H1 (cell line): ENCODE data around the gene LIN37. TPM values are rescaled to one million over a fixed set of nuclear protein-coding genes. Genes with fewer than 3 reads are reported as not detected.

Source experiments
- CTCF ChIA-PET: fragments of 300-600 bp; sonication (Branson Sonifier 250); formaldehyde crosslinking; loops from one replicate; lab custom pipeline; 2021; ENCODE audit not compliant: partially characterized antibody; lab: Charles Lee
- POLR2A ChIA-PET: fragments of 300-600 bp; sonication (Branson Sonifier 250); formaldehyde crosslinking; loops from one replicate; lab custom pipeline; 2021; ENCODE audit warnings: inconsistent platforms; ENCODE audit not compliant: partially characterized antibody; lab: Charles Lee
- DNase-seq, 2 experiments: peaks; one replicate each; pipeline versions ENCODE4 v3.0.0 to v3.0.0-alpha.2; 2010 to 2022; ENCODE audit warnings: low spot score in 2 of 2, low read depth in 1 of 2, mixed read lengths in 1 of 2
- FAIRE-seq: peaks from 2 replicates; lab custom pipeline; 2011; peaks lifted over from hg19 to GRCh38; lab: Jason Lieb, UNC
- H2AFZ ChIP-seq: 2 replicates; pipeline ENCODE4 v1.8.1; 2012; ENCODE audit warnings: low read length, inconsistent platforms
- H2AK5ac ChIP-seq: 2 replicates; pipeline ENCODE4 v1.6.1; 2013; ENCODE audit warnings: low read depth, low read length
- H2BK120ac ChIP-seq: replicated peaks from 2 replicates; pipeline ENCODE3; 2013; ENCODE audit warnings: low read depth, low read length, inconsistent platforms
- H2BK12ac ChIP-seq: 2 replicates; pipeline ENCODE4 v1.6.1; 2013; ENCODE audit warnings: low read depth, low read length
- H2BK15ac ChIP-seq: 2 replicates; pipeline ENCODE4 v1.6.1; 2013; ENCODE audit warnings: low read length
- H2BK20ac ChIP-seq: 2 replicates; pipeline ENCODE4 v1.6.1; 2013; ENCODE audit warnings: low read length
- H2BK5ac ChIP-seq: 2 replicates; pipeline ENCODE4 v1.6.1; 2013; ENCODE audit warnings: low read depth, low read length
- H3K14ac ChIP-seq: 2 replicates; pipeline ENCODE4 v1.6.1; 2013; ENCODE audit warnings: inconsistent platforms; ENCODE audit not compliant: insufficient read length
- H3K18ac ChIP-seq: 2 replicates; pipeline ENCODE4 v1.6.1; 2013; ENCODE audit warnings: low read length; ENCODE audit errors: extremely low read depth
- H3K23ac ChIP-seq: 2 replicates; pipeline ENCODE4 v1.6.1; 2013; ENCODE audit warnings: inconsistent platforms; ENCODE audit not compliant: insufficient read length
- H3K23me2 ChIP-seq: 2 replicates; pipeline ENCODE4 v1.6.1; 2013; ENCODE audit warnings: low read depth, low read length
- H3K27ac ChIP-seq: 2 replicates; pipeline ENCODE4 v1.6.1; 2011; ENCODE audit warnings: low read depth, low read length, inconsistent platforms
- H3K27me3 ChIP-seq, 4 experiments: replicated peaks in 1 of 4; 1 replicate in 1 of 4; 2 replicates in 3 of 4; pipeline versions ENCODE4 v1.6.1 to v1.8.1; 2011 to 2013; ENCODE audit warnings: low read length in 3 of 4, mild to moderate bottlenecking in 3 of 4, inconsistent platforms in 2 of 4, mixed read lengths in 2 of 4, moderate library complexity in 1 of 4; ENCODE audit not compliant: control insufficient read depth in 3 of 4, insufficient read depth in 3 of 4; ENCODE audit errors: extremely low read depth in 1 of 4
- H3K36me3 ChIP-seq, 4 experiments: 2 replicates each; pipeline versions ENCODE4 v1.6.1 to v1.8.1; 2011 to 2013; ENCODE audit warnings: mild to moderate bottlenecking in 4 of 4, low read length in 3 of 4, moderate library complexity in 2 of 4, control low read depth in 1 of 4, inconsistent platforms in 1 of 4; ENCODE audit not compliant: insufficient read depth in 4 of 4, control insufficient read depth in 2 of 4
- H3K4ac ChIP-seq: replicated peaks from 2 replicates; pipeline ENCODE3; 2013; ENCODE audit warnings: low read length, low read depth, mixed read lengths, inconsistent platforms; ENCODE audit not compliant: insufficient read length
- H3K4me1 ChIP-seq, 4 experiments: replicated peaks in 1 of 4; 1 replicate in 1 of 4; 2 replicates in 3 of 4; pipeline versions ENCODE4 v1.6.1 to v1.8.1; 2011 to 2013; ENCODE audit warnings: low read length in 3 of 4, inconsistent platforms in 2 of 4, mixed read lengths in 1 of 4; ENCODE audit not compliant: insufficient read depth in 4 of 4, control insufficient read depth in 3 of 4
- H3K4me2 ChIP-seq, 2 experiments: 2 replicates each; pipeline versions ENCODE4 v1.6.1 to v1.8.1; 2011 to 2013; ENCODE audit warnings: low read depth in 2 of 2, low read length in 2 of 2, control low read depth in 1 of 2, inconsistent platforms in 1 of 2, mild to moderate bottlenecking in 1 of 2; ENCODE audit not compliant: insufficient read depth in 1 of 2
- H3K4me3 ChIP-seq, 4 experiments: fragments of 200-600, 300-600 bp in 1 of 4; sonication (generic), shearing (Covaris generic), sonication (Bioruptor Twin) in 1 of 4; 2 replicates each; pipeline versions ENCODE4 v1.5.1 to v1.8.1; 2011 to 2016; ENCODE audit warnings: low read length in 4 of 4, low read depth in 3 of 4, control low read depth in 2 of 4, inconsistent platforms in 2 of 4, mild to moderate bottlenecking in 2 of 4, mixed read lengths in 1 of 4, moderate library complexity in 1 of 4; ENCODE audit not compliant: insufficient read depth in 2 of 4; ENCODE audit errors: extremely low read depth in 1 of 4
- H3K56ac ChIP-seq: replicated peaks from 2 replicates; pipeline ENCODE3; 2013; ENCODE audit warnings: low read depth, mild to moderate bottlenecking, mixed read lengths, low read length, inconsistent platforms; ENCODE audit not compliant: insufficient read length
- H3K79me1 ChIP-seq: 2 replicates; pipeline ENCODE4 v1.6.1; 2013; ENCODE audit warnings: low read depth, low read length, control low read depth
- H3K79me2 ChIP-seq, 2 experiments: 2 replicates each; pipeline versions ENCODE4 v1.6.1 to v1.8.1; 2012 to 2013; ENCODE audit warnings: low read length in 2 of 2, mild to moderate bottlenecking in 2 of 2, inconsistent platforms in 1 of 2; ENCODE audit not compliant: insufficient read depth in 2 of 2, control insufficient read depth in 1 of 2
- H3K9ac ChIP-seq, 4 experiments: replicated peaks in 1 of 4; 1 replicate in 1 of 4; 2 replicates in 3 of 4; pipeline versions ENCODE4 v1.6.1 to v1.8.1; 2011 to 2013; ENCODE audit warnings: low read depth in 3 of 4, low read length in 3 of 4, control low read depth in 2 of 4, mild to moderate bottlenecking in 2 of 4, moderate library complexity in 2 of 4, inconsistent platforms in 1 of 4; ENCODE audit errors: extremely low read depth in 1 of 4
- H3K9me3 ChIP-seq, 2 experiments: 2 replicates each; pipeline versions ENCODE4 v1.6.1 to v1.8.1; 2012 to 2013; ENCODE audit warnings: mild to moderate bottlenecking in 2 of 2, moderate library complexity in 2 of 2, control low read depth in 1 of 2, inconsistent platforms in 1 of 2, low read depth in 1 of 2, low read length in 1 of 2, mixed read lengths in 1 of 2; ENCODE audit not compliant: insufficient read depth in 2 of 2
- H4K20me1 ChIP-seq, 2 experiments: replicated peaks in 1 of 2; 2 replicates each; pipeline versions ENCODE3 to v1.8.1; 2011 to 2013; ENCODE audit warnings: inconsistent platforms in 2 of 2, low read length in 2 of 2, mild to moderate bottlenecking in 1 of 2; ENCODE audit not compliant: insufficient read depth in 2 of 2, control insufficient read depth in 1 of 2
- H4K5ac ChIP-seq: 2 replicates; pipeline ENCODE4 v1.6.1; 2013; ENCODE audit warnings: low read length, low read depth, mixed read lengths, inconsistent platforms; ENCODE audit not compliant: insufficient read length
- H4K8ac ChIP-seq: 2 replicates; pipeline ENCODE4 v1.8.0; 2013; ENCODE audit warnings: mild to moderate bottlenecking, moderate library complexity, low read length, inconsistent platforms; ENCODE audit not compliant: insufficient read depth; ENCODE audit errors: extremely low read depth
- H4K91ac ChIP-seq: replicated peaks from 2 replicates; pipeline ENCODE3; 2013; ENCODE audit warnings: low read length, mixed read lengths, inconsistent platforms; ENCODE audit not compliant: insufficient read length
- ASH2L ChIP-seq: fragments of 200-600, 300-600 bp; sonication (generic); IDR thresholded peaks from one replicate; pipeline ENCODE4 v1.7.1; 2017; ENCODE audit warnings: low read length
- ATF2 ChIP-seq: IDR thresholded peaks from 2 replicates; pipeline ENCODE4 v1.6.1; 2012; ENCODE audit warnings: low read length, inconsistent platforms
- CEBPB ChIP-seq: IDR thresholded peaks from 2 replicates; pipeline ENCODE4 v1.6.1; 2012; ENCODE audit warnings: low read depth, low read length
- EGR1 ChIP-seq: IDR thresholded peaks from 2 replicates; pipeline ENCODE4 v1.6.1; 2011; ENCODE audit warnings: low read depth, low read length, borderline replicate concordance
- FOSL1 ChIP-seq: IDR thresholded peaks from 2 replicates; pipeline ENCODE4 v1.6.1; 2011; ENCODE audit warnings: mild to moderate bottlenecking, low read depth, low read length, moderate library complexity; ENCODE audit not compliant: insufficient read depth
- MAX ChIP-seq: IDR thresholded peaks from 2 replicates; pipeline ENCODE4 v1.6.1; 2012; ENCODE audit warnings: inconsistent platforms
- PHF8 ChIP-seq: fragments of 200-600 bp; sonication (generic); conservative IDR thresholded peaks from 2 replicates; pipeline ENCODE4 v1.7.1; 2012; ENCODE audit warnings: low read depth, mild to moderate bottlenecking, inconsistent platforms, low read length, moderate library complexity
- SUZ12 ChIP-seq: fragments of 200-600 bp; sonication (generic); IDR thresholded peaks from 2 replicates; pipeline ENCODE4 v1.6.1; 2012; ENCODE audit warnings: mild to moderate bottlenecking, inconsistent platforms, low read length, moderate library complexity, mixed read lengths
- TAF1 ChIP-seq: IDR thresholded peaks from 2 replicates; pipeline ENCODE4 v1.6.1; 2011; ENCODE audit warnings: mild to moderate bottlenecking, low read depth, low read length
- TEAD4 ChIP-seq: IDR thresholded peaks from 2 replicates; pipeline ENCODE4 v1.6.1; 2012; ENCODE audit warnings: low read depth, low read length, inconsistent platforms, mixed read lengths
- USF2 ChIP-seq: IDR thresholded peaks from 2 replicates; pipeline ENCODE4 v1.6.1; 2011; ENCODE audit warnings: low read length, improper control_type of control experiment
- WGBS, 2 experiments: shearing (Covaris generic) in 1 of 2; methylation state at CpG; one replicate each; pipeline versions ENCODE4 v1.1.6 to v1.1.7; 2013 to 2015; ENCODE audit warnings: low lambda C conversion rate in 2 of 2, mixed read lengths in 2 of 2, inconsistent platforms in 1 of 2, low coverage in 1 of 2, missing lambda C conversion rate in 1 of 2; ENCODE audit not compliant: insufficient replicate concordance in 2 of 2, insufficient coverage in 1 of 2, insufficient read length in 1 of 2; ENCODE audit errors: extremely low coverage in 1 of 2, missing lambda C conversion rate in 1 of 2; 5-methylcytosine and 5-hydroxymethylcytosine counted together
- polyA plus RNA-seq, 7 experiments: library from polyadenylated mRNA; depleted of rRNA in 3 of 7; stranded (reverse) in 5 of 7; unstranded in 2 of 7; fragments of >200 nt in 5 of 7; fragments of 200-250 nt in 2 of 7; gene quantifications; 1 replicate in 5 of 7; 2 replicates in 1 of 7; 4 replicates in 1 of 7; pipeline versions ENCODE4 v1.2.1 to v1.2.3, GENCODE V29; 2011 to 2013; ENCODE audit warnings: missing spikeins in 2 of 7, mixed read lengths in 2 of 7
- total RNA-seq: library from RNA; stranded (reverse); fragmentation: NEBNext Ultra II Directional; extraction: Animal tissue kit (Norgen Biotek cat#: 25700); gene quantifications from 2 replicates; pipeline ENCODE4 v1.2.1, GENCODE V29; 2021

LIN37 gene
- total and polyA plus RNA-seq, 2 of the 8 experiments (the other 6 are each of a cell fraction or from before 2014, with no cell fraction given), result 3.8 to 9.8 TPM

GRCh38 chr19:35801828-35802227 lies 53.5 kb downstream of the LIN37 start:
- Histone ChIP-seq H4K8ac (no peak overlapping the region), H3K4me2 (no peak overlapping the region), H2BK120ac (no peak overlapping the region), H3K4me1 (peaks cover 0 to 5% (median 4%) of the 10 kb centered on the region in 4 experiments; a peak in 5 of 7 replicates), H3K79me2 (no peaks in the 10 kb centered on the region), H2BK12ac (no peak overlapping the region), H2BK20ac (no peak overlapping the region), H3K18ac (no peak overlapping the region), H3K36me3 (no peaks in the 10 kb centered on the region), H2AFZ (no peak overlapping the region), H3K4ac (no peak overlapping the region), H4K5ac (no peak overlapping the region), H2BK15ac (no peak overlapping the region), H3K23ac (no peak overlapping the region), H3K56ac (no peak overlapping the region), H3K27ac (no peak overlapping the region), H4K91ac (no peak overlapping the region), H2BK5ac (no peak overlapping the region), H3K27me3 (peaks cover 0 to 11% (median 10%) of the 10 kb centered on the region in 4 experiments; a peak in 6 of 7 replicates), H3K79me1 (no peaks in the 10 kb centered on the region), H3K9me3 (no peaks in the 10 kb centered on the region), H4K20me1 (no peaks in the 10 kb centered on the region), H2AK5ac (no peak overlapping the region), H3K23me2 (peaks cover 10% of the 10 kb centered on the region; the same call in 1 of the 2 replicates), H3K14ac (no peak overlapping the region), H3K9ac (no peak overlapping the region), H3K4me3 (no peak overlapping the region)
- ChIA-PET CTCF (interaction anchor here (0.6 kb wide), 3 partner anchors 11 to 313 kb away, joined by 3 to 4 read pairs (median 3); no protein-coding TSS in a partner anchor), POLR2A (interaction anchor here (1.4 to 1.9 kb wide), 2 partner anchors 14 to 68 kb away, joined by 3 to 5 read pairs; no protein-coding TSS in a partner anchor)
- DNase-seq (no peak), FAIRE-seq (no peak)
- WGBS, 2 experiments, result 84% methylated on average over 3 of the region's 3 CpGs; no CpG with 5 or more reads in 1 of the 2 experiments
- TF ChIP-seq ASH2L (no peak), PHF8 (no peak), MAX (no peak), FOSL1 (no peak), CEBPB (no peak), EGR1 (no peak), TEAD4 (no peak), ATF2 (no peak), SUZ12 (no peak), USF2 (no peak), TAF1 (no peak)
